GM18951 (cell line): ENCODE data around the gene DOCK7.

Experiments
- POLR2A ChIP-seq: IDR thresholded peaks from 4 replicates; pipeline ENCODE4 v1.6.1; 2011; ENCODE audit warnings: mild to moderate bottlenecking; ENCODE audit not compliant: insufficient read length, insufficient read depth; ENCODE audit errors: extremely low read depth
- in situ Hi-C: fragments of 300-500 bp; cut with MboI; formaldehyde crosslinking; loops from one replicate; pipeline ENCODE4 v1.12.0; 2022; ENCODE audit warnings: low sequenced_read_pairs, mixed read lengths, inconsistent platforms; ENCODE audit not compliant: unreplicated experiment

Gene DOCK7

GRCh38 chr1:62523860-62524259 is 164.3 kb downstream of the DOCK7 start:
- in situ Hi-C loops = loop anchor here (25.0 kb wide), 1 partner anchor 213 kb away; no protein-coding TSS in a partner anchor
- no peak for TF ChIP-seq POLR2A

- TF ChIP-seq POLR2A = no peak
These were observed 171.6 kb downstream of the DOCK7 start for GRCh38 chr1:62516600-62516999.

GRCh38 chr1:62514746-62515423 is 173.3 kb downstream of the DOCK7 start:
- TF ChIP-seq POLR2A = no peak
- in situ Hi-C loops = loop anchor here (25.0 kb wide), 1 partner anchor 222 kb away; no protein-coding TSS in a partner anchor

More at GRCh38 chr1:62516600-62516999, 171.6 kb downstream of the DOCK7 start:
- in situ Hi-C loops = loop anchor here (25.0 kb wide), 1 partner anchor 221 kb away; no protein-coding TSS in a partner anchor

GRCh38 chr1:62513013-62513412 is 175.2 kb downstream of the DOCK7 start:
- in situ Hi-C loops = loop anchor here (25.0 kb wide), 1 partner anchor 224 kb away; no protein-coding TSS in a partner anchor
- TF ChIP-seq POLR2A = no peak

- in situ Hi-C loops = loop anchor here (25.0 kb wide), 1 partner anchor 228 kb away; no protein-coding TSS in a partner anchor
- TF ChIP-seq POLR2A = no peak
These were observed 179.2 kb downstream of the DOCK7 start for GRCh38 chr1:62509028-62509427.

GRCh38 chr1:62508187-62508758 is 179.9 kb downstream of the DOCK7 start:
- in situ Hi-C loops = loop anchor here (25.0 kb wide), 1 partner anchor 229 kb away; no protein-coding TSS in a partner anchor
- TF ChIP-seq POLR2A = no peak

GRCh38 chr1:62500210-62500609 is 188.0 kb downstream of the DOCK7 start:
- no peak for TF ChIP-seq POLR2A
- in situ Hi-C loops = loop anchor here (25.0 kb wide), 1 partner anchor 237 kb away; no protein-coding TSS in a partner anchor

- in situ Hi-C loops = no loop called here
- no peak for TF ChIP-seq POLR2A
These were observed 194.0 kb downstream of the DOCK7 start for GRCh38 chr1:62494137-62494536.

- in situ Hi-C loops = no loop called here
- TF ChIP-seq POLR2A = no peak
These were observed 194.5 kb downstream of the DOCK7 start for GRCh38 chr1:62493656-62494055.

- in situ Hi-C loops = no loop called here
- TF ChIP-seq POLR2A = no peak
These were observed 195.7 kb downstream of the DOCK7 start for GRCh38 chr1:62492521-62492920.

GRCh38 chr1:62487956-62488355 is 200.2 kb downstream of the DOCK7 start:
- TF ChIP-seq POLR2A = no peak
- in situ Hi-C loops = no loop called here

GRCh38 chr1:62484824-62485468 is 203.2 kb downstream of the DOCK7 start:
- in situ Hi-C loops = no loop called here
- TF ChIP-seq POLR2A = no peak

- in situ Hi-C loops = no loop called here
These were observed 206.5 kb downstream of the DOCK7 start for GRCh38 chr1:62481681-62482080.

GRCh38 chr1:62476525-62477219 is 211.5 kb downstream of the DOCK7 start:
- in situ Hi-C loops = no loop called here
- TF ChIP-seq POLR2A = no peak

More at GRCh38 chr1:62481681-62482080, 206.5 kb downstream of the DOCK7 start:
- no peak for TF ChIP-seq POLR2A
